GM18526 (cell line): ENCODE results near the gene CALHM1.

ENCODE experiments used
- POLR2A ChIP-seq: IDR thresholded peaks from 3 replicates; pipeline ENCODE4 v1.6.1; 2011; ENCODE audit not compliant: insufficient read length; ENCODE audit errors: extremely low read depth

Gene CALHM1

GRCh38 chr10:103493362-103493915 is 34.7 kb upstream of the CALHM1 start, which contains the start of gene NEURL1:
Gene NEURL1, plus strand, starts transcription at chr10:103493705. Its CDS starts 683 bp downstream, at chr10:103494388.
- TF ChIP-seq POLR2A, result no peak

- TF ChIP-seq POLR2A, result no peak
Measured at GRCh38 chr10:103492655-103493261, 34.1 kb upstream of the CALHM1 start.

GRCh38 chr10:103491729-103492364 is 33.1 kb upstream of the CALHM1 start:
- TF ChIP-seq POLR2A, result no peak

GRCh38 chr10:103490986-103491314 is 32.2 kb upstream of the CALHM1 start:
- TF ChIP-seq POLR2A, result no peak

- no peak for TF ChIP-seq POLR2A
Measured at GRCh38 chr10:103487410-103487708, 28.7 kb upstream of the CALHM1 start.

GRCh38 chr10:103481974-103482531 is 23.4 kb upstream of the CALHM1 start:
- no peak for TF ChIP-seq POLR2A

GRCh38 chr10:103480521-103480920 is 21.8 kb upstream of the CALHM1 start:
- no peak for TF ChIP-seq POLR2A

GRCh38 chr10:103479135-103479534 is 20.4 kb upstream of the CALHM1 start, which contains the start of gene CALHM3:
Gene CALHM3, minus strand, starts transcription at chr10:103479240. Its CDS starts 208 bp downstream, at chr10:103479032.
- TF ChIP-seq POLR2A, result no peak

GRCh38 chr10:103478671-103479070 is 20.0 kb upstream of the CALHM1 start:
- TF ChIP-seq POLR2A, result no peak

- TF ChIP-seq POLR2A, result no peak
Measured at GRCh38 chr10:103476046-103476768, 17.5 kb upstream of the CALHM1 start.

- TF ChIP-seq POLR2A, result no peak
Measured at GRCh38 chr10:103475437-103475836, 16.7 kb upstream of the CALHM1 start.

GRCh38 chr10:103474077-103474476 is 15.4 kb upstream of the CALHM1 start:
- TF ChIP-seq POLR2A, result no peak

GRCh38 chr10:103473261-103473671 is 14.6 kb upstream of the CALHM1 start:
- no peak for TF ChIP-seq POLR2A

GRCh38 chr10:103472005-103472404 is 13.3 kb upstream of the CALHM1 start:
- peak; percentile 46 for TF ChIP-seq POLR2A

GRCh38 chr10:103470761-103471653 is 12.3 kb upstream of the CALHM1 start:
- no peak for TF ChIP-seq POLR2A
